Uterus (tissue), 4 donors: ENCODE results near the gene NDUFA8. TPM values are rescaled to one million over a fixed set of nuclear protein-coding genes. Genes with fewer than 3 reads are reported as not detected.

Experiments used
- DNase-seq, 2 donors: peaks; one replicate each; pipeline ENCODE4 v3.0.0-alpha.2; 2019 to 2020
- H3K27ac ChIP-seq, 2 donors: fragments of 200-600 bp; sonication (generic); 1 replicate in 1 of 2; 2 replicates in 1 of 2; pipeline ENCODE4 v1.5.1; 2016 to 2018
- H3K27me3 ChIP-seq, 2 donors: fragments of 200-600 bp; sonication (generic); one replicate each; pipeline ENCODE4 v1.5.1; 2018 to 2019; ENCODE audit warnings: control low read depth in 1 of 2
- H3K36me3 ChIP-seq, 2 donors: fragments of 200-600 bp; sonication (generic); one replicate each; pipeline ENCODE4 v1.5.1; 2019; ENCODE audit warnings: control low read depth in 1 of 2
- H3K4me1 ChIP-seq, 2 donors: fragments of 200-600 bp; sonication (generic); one replicate each; pipeline ENCODE4 v1.5.1; 2018 to 2019; ENCODE audit warnings: control low read depth in 1 of 2
- H3K4me3 ChIP-seq, 2 donors: fragments of 200-600 bp; sonication (generic); 1 replicate in 1 of 2; 2 replicates in 1 of 2; pipeline ENCODE4 v1.5.1; 2018 to 2019; ENCODE audit warnings: mild to moderate bottlenecking in 1 of 2
- H3K9me3 ChIP-seq, 2 donors: fragments of 200-600 bp; sonication (generic); one replicate each; pipeline ENCODE4 v1.5.1; 2019; ENCODE audit warnings: control low read depth in 1 of 2
- POLR2A ChIP-seq, 2 donors: fragments of 450-650 bp; IDR thresholded peaks; one replicate each; pipeline ENCODE4 v1.6.1; 2016; ENCODE audit warnings: antibody characterized with exemption in 2 of 2, mild to moderate bottlenecking in 1 of 2, moderate library complexity in 1 of 2
- intact Hi-C: fragments of 100-400 bp; cut with DNase I; formaldehyde crosslinking; loops from one replicate; pipeline ENCODE4 v1.15.1; 2023; ENCODE audit warnings: low total_unique reads
- total RNA-seq, 4 donors: library from RNA; depleted of rRNA in 3 of 4; stranded (reverse); fragments of >200 nt in 3 of 4; gene quantifications; one replicate each; pipeline versions ENCODE4 v1.1.0 to v1.2.4, GENCODE V29; 2014 to 2023
- TF ChIP-seq, protein P1 (sequence below), 4 experiments: fragments of 200-600 bp in 2 of 4; fragments of 450-650 bp in 2 of 4; sonication (generic) in 2 of 4; IDR thresholded peaks; one replicate each; pipeline ENCODE4 v1.5.1; 2016 to 2019; ENCODE audit warnings: antibody characterized with exemption in 4 of 4, mild to moderate bottlenecking in 2 of 4, moderate library complexity in 1 of 4
- donor health status: DM: yes; HTN: yes; CAD: no.

Gene NDUFA8
- total RNA-seq, 4 donors from 2014 or later = 22.8 to 39.2 (median 31.4) TPM

DNA sequence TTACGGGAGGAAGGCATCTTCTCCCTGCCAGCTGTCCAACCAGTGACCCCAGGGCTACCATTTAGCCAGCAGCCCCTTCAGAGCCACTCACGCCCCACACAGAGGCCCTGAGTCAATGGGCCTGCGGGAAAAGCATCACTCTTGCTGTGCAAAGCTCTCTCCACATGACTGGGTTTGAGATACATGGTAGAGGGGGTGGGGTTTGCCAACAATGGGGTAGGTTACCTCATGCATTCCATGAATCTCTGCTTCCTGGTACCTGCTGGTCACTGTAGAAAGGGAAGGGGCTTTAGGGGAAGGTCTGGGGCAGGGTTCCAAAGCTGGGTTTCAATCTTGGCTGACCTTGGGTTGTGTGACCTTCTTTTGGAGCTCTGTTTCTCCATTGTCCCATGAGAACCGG, 43.5 kb downstream of the NDUFA8 start:
- Histone ChIP-seq H3K36me3 (no peaks in the 10 kb centered on the region), H3K27ac (no peak overlapping the region), H3K9me3 (no peaks in the 10 kb centered on the region), H3K4me1 (no peaks in the 10 kb centered on the region), H3K27me3 (no peaks in the 10 kb centered on the region), H3K4me3 (no peak overlapping the region)
- TF ChIP-seq, protein P1, sequence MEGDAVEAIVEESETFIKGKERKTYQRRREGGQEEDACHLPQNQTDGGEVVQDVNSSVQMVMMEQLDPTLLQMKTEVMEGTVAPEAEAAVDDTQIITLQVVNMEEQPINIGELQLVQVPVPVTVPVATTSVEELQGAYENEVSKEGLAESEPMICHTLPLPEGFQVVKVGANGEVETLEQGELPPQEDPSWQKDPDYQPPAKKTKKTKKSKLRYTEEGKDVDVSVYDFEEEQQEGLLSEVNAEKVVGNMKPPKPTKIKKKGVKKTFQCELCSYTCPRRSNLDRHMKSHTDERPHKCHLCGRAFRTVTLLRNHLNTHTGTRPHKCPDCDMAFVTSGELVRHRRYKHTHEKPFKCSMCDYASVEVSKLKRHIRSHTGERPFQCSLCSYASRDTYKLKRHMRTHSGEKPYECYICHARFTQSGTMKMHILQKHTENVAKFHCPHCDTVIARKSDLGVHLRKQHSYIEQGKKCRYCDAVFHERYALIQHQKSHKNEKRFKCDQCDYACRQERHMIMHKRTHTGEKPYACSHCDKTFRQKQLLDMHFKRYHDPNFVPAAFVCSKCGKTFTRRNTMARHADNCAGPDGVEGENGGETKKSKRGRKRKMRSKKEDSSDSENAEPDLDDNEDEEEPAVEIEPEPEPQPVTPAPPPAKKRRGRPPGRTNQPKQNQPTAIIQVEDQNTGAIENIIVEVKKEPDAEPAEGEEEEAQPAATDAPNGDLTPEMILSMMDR (IDR thresholded peaks at IDR 0.05) = no peak
- TF ChIP-seq POLR2A (IDR thresholded peaks at IDR 0.05) = no peak
- intact Hi-C loops = no loop called here
- DNase-seq = no peak

DNA sequence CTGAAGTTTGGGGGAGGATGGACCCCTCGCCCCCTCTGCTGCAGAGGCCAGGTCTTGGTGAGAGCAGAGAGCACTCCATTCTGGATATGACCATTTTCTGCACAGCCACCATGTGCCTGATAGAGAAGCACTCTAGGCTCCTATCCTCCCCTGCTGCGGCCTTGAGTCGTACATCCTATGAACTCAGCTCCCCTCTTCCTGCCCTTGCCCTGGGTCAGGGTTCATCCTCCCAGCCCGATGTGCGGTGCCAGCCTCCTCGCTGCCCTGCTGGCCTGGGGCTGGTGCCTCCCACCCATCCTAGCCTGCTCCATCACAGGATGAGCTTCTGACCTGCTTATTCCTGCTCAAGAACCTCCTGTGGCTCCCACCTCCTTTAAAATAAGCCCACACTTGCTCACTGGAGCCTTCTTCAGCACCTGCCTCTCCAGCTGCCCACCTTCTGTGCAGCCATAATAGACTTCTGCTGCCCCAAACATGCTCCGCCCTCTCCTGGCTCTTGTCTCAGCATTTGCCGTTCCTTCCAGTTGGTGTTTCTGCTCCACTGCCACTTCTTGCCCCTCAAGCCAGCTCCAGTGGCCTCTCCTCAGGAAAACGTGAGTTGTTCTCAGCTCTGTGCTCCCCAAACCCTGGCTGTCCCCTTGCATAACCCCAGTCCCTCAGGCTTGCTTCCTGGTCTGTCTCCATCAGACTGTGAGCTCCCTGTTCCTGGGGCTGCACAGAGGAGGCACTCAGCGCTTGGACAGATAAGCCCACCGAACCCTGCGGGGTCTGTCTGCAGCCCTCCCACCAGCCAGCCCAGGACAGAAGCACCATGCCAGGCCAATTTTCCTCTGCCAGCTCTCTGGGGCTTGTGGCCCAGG, 44.2 kb downstream of the NDUFA8 start:
- intact Hi-C loops = no loop called here
- no peak overlapping the region for H3K4me3 ChIP-seq

DNA sequence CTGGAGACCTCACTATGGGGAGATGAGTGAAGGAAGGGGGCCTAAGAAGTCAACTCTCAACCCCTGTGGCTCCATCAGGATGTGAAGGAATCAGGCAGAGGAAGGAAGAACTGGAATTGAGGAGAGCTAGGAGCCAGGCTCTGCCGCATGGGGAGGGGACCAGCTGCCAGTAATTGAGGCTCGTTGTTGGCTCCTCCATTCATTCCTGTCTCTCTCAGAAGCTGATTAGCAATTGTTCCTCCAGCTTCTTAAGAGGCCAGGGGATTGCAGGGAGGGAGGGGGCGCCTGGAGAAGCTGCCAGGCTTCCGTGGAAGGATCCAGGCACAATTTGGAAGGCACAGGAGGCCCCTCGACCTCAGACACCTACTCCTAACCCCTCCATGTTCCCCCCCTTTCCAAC, 46.0 kb downstream of the NDUFA8 start:
- intact Hi-C loops = no loop called here
- Histone ChIP-seq H3K4me3 (no peak overlapping the region), H3K9me3 (no peaks in the 10 kb centered on the region), H3K4me1 (no peaks in the 10 kb centered on the region), H3K27ac (no peak overlapping the region), H3K27me3 (no peaks in the 10 kb centered on the region), H3K36me3 (no peaks in the 10 kb centered on the region)
- no peak for DNase-seq
- no peak for TF ChIP-seq POLR2A (IDR thresholded peaks at IDR 0.05)
- TF ChIP-seq, protein P1 (IDR thresholded peaks at IDR 0.05) = no peak

More for the DNA sequence above, 44.2 kb downstream of the NDUFA8 start:
- H3K27ac ChIP-seq = no peak overlapping the region
- no peak for DNase-seq
- TF ChIP-seq, protein P1 (IDR thresholded peaks at IDR 0.05) = no peak
- TF ChIP-seq POLR2A (IDR thresholded peaks at IDR 0.05) = no peak
- H3K9me3 ChIP-seq = no peaks in the 10 kb centered on the region
- H3K4me1 ChIP-seq = no peaks in the 10 kb centered on the region
- no peaks in the 10 kb centered on the region for H3K27me3 ChIP-seq
- no peaks in the 10 kb centered on the region for H3K36me3 ChIP-seq

DNA sequence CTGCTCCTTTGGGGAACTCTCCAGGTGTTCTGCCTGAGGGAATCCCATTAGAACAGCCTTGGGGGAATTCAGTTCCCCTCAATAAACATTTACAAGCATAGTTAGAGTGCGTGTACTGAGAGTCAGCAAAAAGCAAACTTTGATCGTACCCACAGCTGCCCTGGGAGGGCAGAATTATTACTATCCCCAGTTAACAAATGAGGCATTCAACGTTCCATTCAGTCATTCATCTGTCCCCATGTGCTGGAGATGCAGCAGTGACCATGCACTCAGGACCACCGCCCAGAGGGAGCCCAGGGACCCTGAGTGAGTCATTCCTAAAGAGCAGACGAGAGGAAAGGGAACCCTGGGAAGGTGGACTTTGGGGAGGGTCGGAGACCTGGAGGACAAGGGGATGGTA, 47.3 kb downstream of the NDUFA8 start:
- H3K27me3 ChIP-seq = no peaks in the 10 kb centered on the region
- H3K27ac ChIP-seq = no peak overlapping the region
- no peaks in the 10 kb centered on the region for H3K36me3 ChIP-seq
- H3K4me3 ChIP-seq = no peak overlapping the region
- TF ChIP-seq POLR2A (IDR thresholded peaks at IDR 0.05) = no peak
- TF ChIP-seq, protein P1 (IDR thresholded peaks at IDR 0.05) = no peak
- DNase-seq = no peak
- intact Hi-C loops = no loop called here
- H3K4me1 ChIP-seq = no peaks in the 10 kb centered on the region
- no peaks in the 10 kb centered on the region for H3K9me3 ChIP-seq

DNA sequence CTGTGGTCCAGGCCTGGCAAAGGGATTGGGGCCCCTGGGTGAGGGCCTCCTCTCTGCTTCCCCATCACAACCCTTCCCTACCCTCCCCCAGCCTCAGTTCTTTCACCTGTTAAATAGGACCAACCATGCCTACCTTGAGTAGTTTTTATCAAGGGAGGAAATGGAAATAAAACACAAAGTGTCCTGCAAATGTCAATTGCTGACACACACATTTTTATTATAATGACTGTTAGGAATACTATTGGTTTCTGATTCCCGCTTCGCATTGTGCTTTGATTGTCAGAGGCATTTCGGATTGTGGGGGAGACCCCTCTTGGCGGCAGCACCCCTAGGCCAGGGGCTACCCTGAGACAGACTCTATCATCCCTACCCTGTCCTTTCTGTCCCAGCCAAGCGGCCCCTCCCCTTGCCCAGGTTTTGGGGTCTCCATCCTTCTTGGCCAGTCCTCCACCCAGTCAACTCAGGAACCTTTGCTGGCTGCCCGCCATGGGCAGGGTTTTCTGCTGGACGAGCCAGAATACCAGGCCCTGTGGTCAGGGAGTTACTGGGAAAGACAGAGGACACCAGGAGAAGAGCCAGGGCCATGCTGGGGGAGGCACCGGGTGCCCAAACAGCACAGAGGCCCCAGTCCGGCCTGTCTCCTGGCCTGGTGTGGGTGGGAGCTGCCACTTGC, 48.0 kb downstream of the NDUFA8 start:
- intact Hi-C loops = no loop called here
- no peak for DNase-seq
- H3K9me3 ChIP-seq = no peaks in the 10 kb centered on the region
- H3K27ac ChIP-seq = no peak overlapping the region
- no peaks in the 10 kb centered on the region for H3K4me1 ChIP-seq
- TF ChIP-seq, protein P1 (IDR thresholded peaks at IDR 0.05) = no peak
- TF ChIP-seq POLR2A (IDR thresholded peaks at IDR 0.05) = no peak
- H3K36me3 ChIP-seq = no peaks in the 10 kb centered on the region
- H3K27me3 ChIP-seq = no peaks in the 10 kb centered on the region
- H3K4me3 ChIP-seq = no peak overlapping the region
